ENCODE results near the gene CD163L1. TPM values are rescaled to one million over a fixed set of nuclear protein-coding genes. Genes with fewer than 3 reads are reported as not detected.

CD163L1 gene
- 93.1 TPM for polyA plus RNA-seq (2012; ENCODE audit: insufficient read depth, insufficient read length, low read depth)

GRCh38 chr12:7444076-7444475 lies at the start of gene CD163L1:
Gene CD163L1, minus strand, starts transcription at chr12:7444153. Its CDS starts 26 bp downstream, at chr12:7444127.
- DNase-seq = no peak
- TF ChIP-seq, protein P1, sequence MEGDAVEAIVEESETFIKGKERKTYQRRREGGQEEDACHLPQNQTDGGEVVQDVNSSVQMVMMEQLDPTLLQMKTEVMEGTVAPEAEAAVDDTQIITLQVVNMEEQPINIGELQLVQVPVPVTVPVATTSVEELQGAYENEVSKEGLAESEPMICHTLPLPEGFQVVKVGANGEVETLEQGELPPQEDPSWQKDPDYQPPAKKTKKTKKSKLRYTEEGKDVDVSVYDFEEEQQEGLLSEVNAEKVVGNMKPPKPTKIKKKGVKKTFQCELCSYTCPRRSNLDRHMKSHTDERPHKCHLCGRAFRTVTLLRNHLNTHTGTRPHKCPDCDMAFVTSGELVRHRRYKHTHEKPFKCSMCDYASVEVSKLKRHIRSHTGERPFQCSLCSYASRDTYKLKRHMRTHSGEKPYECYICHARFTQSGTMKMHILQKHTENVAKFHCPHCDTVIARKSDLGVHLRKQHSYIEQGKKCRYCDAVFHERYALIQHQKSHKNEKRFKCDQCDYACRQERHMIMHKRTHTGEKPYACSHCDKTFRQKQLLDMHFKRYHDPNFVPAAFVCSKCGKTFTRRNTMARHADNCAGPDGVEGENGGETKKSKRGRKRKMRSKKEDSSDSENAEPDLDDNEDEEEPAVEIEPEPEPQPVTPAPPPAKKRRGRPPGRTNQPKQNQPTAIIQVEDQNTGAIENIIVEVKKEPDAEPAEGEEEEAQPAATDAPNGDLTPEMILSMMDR (IDR thresholded peaks at IDR 0.05; ENCODE audit: low read depth, low read length) = no peak

GRCh38 chr12:7493006-7493405 lies 49.1 kb upstream of the CD163L1 start:
- no peak overlapping the region for H3K4me3 ChIP-seq (ENCODE audit: low read depth, low read length)
- no peaks in the 10 kb centered on the region for H3K9me3 ChIP-seq
- peaks cover 31% of the 10 kb centered on the region for H3K27me3 ChIP-seq
- H3K4me1 ChIP-seq = no peaks in the 10 kb centered on the region
- TF ChIP-seq, protein P1 (IDR thresholded peaks at IDR 0.05; ENCODE audit: low read depth, low read length) = no peak
- no peak for DNase-seq
- no peaks in the 10 kb centered on the region for H3K36me3 ChIP-seq

More at GRCh38 chr12:7444076-7444475, at the start of gene CD163L1:
- H3K4me3 ChIP-seq (ENCODE audit: low read depth, low read length) = no peak within 1 kb of the TSS
- no peaks in the 10 kb centered on the region for H3K9me3 ChIP-seq
- H3K27me3 ChIP-seq = peaks cover 12% of the 10 kb centered on the region; the same call in 1 of the 2 replicates
- H3K4me1 ChIP-seq = no peaks in the 10 kb centered on the region
- H3K36me3 ChIP-seq = no peaks in the 10 kb centered on the region

GRCh38 chr12:7486512-7486911 lies 42.6 kb upstream of the CD163L1 start:
- H3K27me3 ChIP-seq = peaks cover 3% of the 10 kb centered on the region
- no peaks in the 10 kb centered on the region for H3K36me3 ChIP-seq

DNA sequence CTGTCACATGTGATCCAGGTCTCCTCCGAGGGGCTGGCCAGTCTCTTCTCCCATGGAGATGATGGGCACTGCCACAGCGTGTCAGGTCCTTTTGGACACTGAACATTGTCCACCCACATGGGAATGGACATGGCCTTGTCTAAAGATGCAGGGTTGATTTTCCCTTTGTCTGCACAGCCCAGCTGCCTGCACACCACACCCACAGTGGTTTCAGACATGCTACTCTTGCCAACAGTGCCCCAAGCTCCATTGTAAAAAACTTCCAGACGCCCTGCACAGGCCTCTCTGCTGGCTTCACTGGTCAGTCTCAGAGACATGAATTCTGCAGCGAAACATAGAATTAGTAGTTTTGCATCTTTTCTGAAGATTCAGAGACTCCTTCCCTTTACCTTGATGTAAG lies 41.1 kb upstream of the CD163L1 start:
- Histone ChIP-seq H3K27me3 (no peaks in the 10 kb centered on the region; the same call in 1 of the 2 replicates), H3K4me3 (ENCODE audit: low read depth, low read length) (no peak overlapping the region), H3K9me3 (no peaks in the 10 kb centered on the region), H3K4me1 (no peaks in the 10 kb centered on the region), H3K36me3 (no peaks in the 10 kb centered on the region)
- no peak for DNase-seq
- TF ChIP-seq, protein P1 (IDR thresholded peaks at IDR 0.05; ENCODE audit: low read depth, low read length) = no peak

More at GRCh38 chr12:7486512-7486911, 42.6 kb upstream of the CD163L1 start:
- Histone ChIP-seq H3K9me3 (no peaks in the 10 kb centered on the region), H3K4me3 (ENCODE audit: low read depth, low read length) (no peak overlapping the region), H3K4me1 (no peaks in the 10 kb centered on the region)
- TF ChIP-seq, protein P1 (IDR thresholded peaks at IDR 0.05; ENCODE audit: low read depth, low read length) = no peak
- no peak for DNase-seq

DNA sequence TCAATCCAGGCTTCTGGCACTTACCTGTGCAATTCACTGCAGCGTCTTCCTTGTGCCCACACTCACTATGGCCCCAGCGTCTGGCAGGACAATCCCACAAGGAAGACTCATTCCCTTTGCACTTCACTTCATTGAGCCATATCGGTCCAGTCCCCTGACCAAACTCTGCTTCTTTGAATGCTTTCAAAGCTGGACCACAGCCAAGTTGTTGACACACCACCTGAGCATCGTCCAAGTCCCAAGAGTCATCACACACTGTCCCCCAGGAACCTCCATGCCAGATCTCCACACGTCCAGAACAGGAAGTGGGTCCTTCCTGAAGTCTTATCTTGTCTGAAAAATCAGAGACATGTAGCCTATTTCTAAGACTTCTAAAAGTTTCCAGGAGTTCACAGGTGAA lies 39.4 kb upstream of the CD163L1 start:
- no peaks in the 10 kb centered on the region for H3K36me3 ChIP-seq
- no peak for DNase-seq
- no peaks in the 10 kb centered on the region for H3K4me1 ChIP-seq
- H3K27me3 ChIP-seq = no peaks in the 10 kb centered on the region
- TF ChIP-seq, protein P1 (IDR thresholded peaks at IDR 0.05; ENCODE audit: low read depth, low read length) = no peak
- no peaks in the 10 kb centered on the region for H3K9me3 ChIP-seq
- no peak overlapping the region for H3K4me3 ChIP-seq (ENCODE audit: low read depth, low read length)

- TF ChIP-seq, protein P1 (IDR thresholded peaks at IDR 0.05; ENCODE audit: low read depth, low read length) = no peak
- no peak overlapping the region for H3K4me3 ChIP-seq (ENCODE audit: low read depth, low read length)
- no peaks in the 10 kb centered on the region for H3K36me3 ChIP-seq
- DNase-seq = no peak
- no peaks in the 10 kb centered on the region for H3K27me3 ChIP-seq
- no peaks in the 10 kb centered on the region for H3K9me3 ChIP-seq
- H3K4me1 ChIP-seq = no peaks in the 10 kb centered on the region
These were observed 35.8 kb upstream of the CD163L1 start for GRCh38 chr12:7479771-7480170.

Data from BE2C (cell line).